ENCODE data around the gene CAPN10. TPM values are rescaled to one million over a fixed set of nuclear protein-coding genes. Genes with fewer than 3 reads are reported as not detected.
"Not testable (repeated sequence)": the region's sequence is repeated elsewhere in the genome, so short reads cannot be mapped to it uniquely, and the experiment has no call there.

CAPN10 gene
- total RNA-seq, 1 donor from 2014 or later = 28.9 TPM

- not testable (repeated sequence) for DNase-seq (ENCODE audit: low read depth, low spot score)
These were observed 23.3 kb upstream of the CAPN10 start for GRCh38 chr2:240563231-240563630.

GRCh38 chr2:240563951-240564560 is 22.5 kb upstream of the CAPN10 start:
- DNase-seq (ENCODE audit: low read depth, low spot score) = no peak

- DNase-seq (ENCODE audit: low read depth, low spot score) = no peak
These were observed 21.8 kb upstream of the CAPN10 start for GRCh38 chr2:240564561-240565332.

- no peak for DNase-seq (ENCODE audit: low read depth, low spot score)
These were observed 21.0 kb upstream of the CAPN10 start for GRCh38 chr2:240565333-240566202.

- DNase-seq (ENCODE audit: low read depth, low spot score) = no peak
These were observed 20.1 kb upstream of the CAPN10 start for GRCh38 chr2:240566203-240567136.

- no peak for DNase-seq (ENCODE audit: low read depth, low spot score)
These were observed 19.2 kb upstream of the CAPN10 start for GRCh38 chr2:240567137-240567871.

- DNase-seq (ENCODE audit: low read depth, low spot score) = no peak
These were observed 18.5 kb upstream of the CAPN10 start, which contains the start of gene RNPEPL1 for GRCh38 chr2:240567872-240568677. Gene RNPEPL1 (plus strand): TSS chr2:240568484. CDS start chr2:240568587, 103 bp downstream.

GRCh38 chr2:240568678-240569522 is 17.6 kb upstream of the CAPN10 start:
- DNase-seq (ENCODE audit: low read depth, low spot score) = no peak

- DNase-seq (ENCODE audit: low read depth, low spot score) = no peak
These were observed 17.0 kb upstream of the CAPN10 start for GRCh38 chr2:240569523-240569997.

GRCh38 chr2:240569998-240570530 is 16.5 kb upstream of the CAPN10 start:
- DNase-seq (ENCODE audit: low read depth, low spot score) = no peak

- no peak for DNase-seq (ENCODE audit: low read depth, low spot score)
These were observed 15.8 kb upstream of the CAPN10 start for GRCh38 chr2:240570531-240571313.

- no peak for DNase-seq (ENCODE audit: low read depth, low spot score)
These were observed 15.1 kb upstream of the CAPN10 start for GRCh38 chr2:240571314-240571973.

- no peak for DNase-seq (ENCODE audit: low read depth, low spot score)
These were observed 14.1 kb upstream of the CAPN10 start for GRCh38 chr2:240572141-240573031.

GRCh38 chr2:240573071-240573515 is 13.4 kb upstream of the CAPN10 start:
- DNase-seq (ENCODE audit: low read depth, low spot score) = no peak

Measured in pulmonary artery endothelial cell (primary cell).